ENCODE measurements around the gene ZNF705A. TPM values are rescaled to one million over a fixed set of nuclear protein-coding genes. Genes with fewer than 3 reads are reported as not detected.
A peak's percentile ranks its signal among the peaks of the same experiment; 100 is the strongest.
"Not testable (repeated sequence)": the region's sequence is repeated elsewhere in the genome, so short reads cannot be mapped to it uniquely, and the experiment has no call there.

The ZNF705A gene
- total RNA-seq, 1 donor from 2014 or later = not detected

- H3K4me3 ChIP-seq (ENCODE audit: low read depth, low read length); DNase-seq (ENCODE audit: low read depth); H3K27me3 ChIP-seq (ENCODE audit: control insufficient read depth, insufficient read depth, low read length); H3K36me3 ChIP-seq (ENCODE audit: control insufficient read depth, insufficient read depth, low read length): not testable (repeated sequence)
Observed at GRCh38 chr12:8141647-8142046, 15.2 kb upstream of the ZNF705A start.

DNA sequence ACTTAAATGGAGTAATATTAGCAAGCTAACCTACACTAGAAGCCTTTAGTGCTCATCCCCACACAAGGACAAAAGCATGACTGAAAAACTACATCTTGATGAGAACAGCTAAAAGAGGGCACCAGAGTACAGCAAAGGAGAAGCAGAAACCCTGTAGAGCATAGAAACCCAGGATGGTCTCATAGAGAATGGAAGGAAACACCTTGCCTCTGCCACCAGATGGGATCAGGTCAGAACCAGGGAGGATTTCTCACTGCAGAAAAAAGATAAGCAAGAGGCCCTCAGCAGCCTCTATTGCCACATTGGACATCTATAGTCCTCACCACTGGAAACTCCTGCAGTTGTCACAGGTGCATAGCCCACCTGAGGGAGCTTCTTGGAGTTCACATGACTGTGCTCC lies 13.6 kb upstream of the ZNF705A start:
- Histone ChIP-seq H3K36me3 (ENCODE audit: control insufficient read depth, insufficient read depth, low read length) (no peaks in the 10 kb centered on the region), H3K27me3 (ENCODE audit: control insufficient read depth, insufficient read depth, low read length) (no peaks in the 10 kb centered on the region), H3K4me3 (ENCODE audit: low read depth, low read length) (no peak overlapping the region)
- no peak for DNase-seq (ENCODE audit: low read depth)
- no peak for TF ChIP-seq CTCF (IDR thresholded peaks at IDR 0.05; ENCODE audit: insufficient read depth, low read length, poor library complexity, severe bottlenecking)

DNA sequence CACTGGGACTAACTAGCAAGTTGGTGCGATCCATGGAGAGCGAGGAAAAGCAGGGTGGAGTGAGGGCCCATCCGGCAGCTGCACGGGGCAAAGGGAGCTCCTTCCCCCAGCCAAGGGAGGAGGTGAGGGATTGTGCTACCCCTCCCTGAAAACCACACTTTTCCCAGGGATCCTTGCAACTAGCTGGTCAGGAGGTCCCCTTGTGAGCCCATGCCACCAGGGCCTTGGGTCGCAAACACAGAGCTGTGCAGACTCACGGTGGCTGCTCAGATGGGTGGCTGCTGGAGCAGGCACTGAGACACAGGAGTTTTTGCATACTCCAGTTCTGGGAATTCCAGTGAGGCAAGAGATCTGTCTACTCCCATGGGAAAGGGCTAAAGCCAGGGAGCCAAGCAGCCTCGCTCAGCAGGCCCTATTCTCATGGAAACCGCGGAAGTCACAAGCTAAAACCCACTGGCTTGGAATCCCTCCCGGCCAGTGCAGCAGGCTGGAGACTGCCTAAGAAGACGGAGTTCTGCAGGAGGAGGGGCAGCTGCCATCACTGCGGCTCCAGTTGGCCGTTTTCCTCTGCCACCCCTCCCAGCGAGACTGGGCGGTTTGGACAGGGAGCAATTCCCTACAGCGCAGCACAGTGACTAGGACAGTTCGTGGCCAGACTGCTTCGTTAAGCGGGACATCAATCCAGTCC lies 10.9 kb upstream of the ZNF705A start:
- DNase-seq (ENCODE audit: low read depth) = peak; percentile 21
- no peak overlapping the region for H3K4me3 ChIP-seq (ENCODE audit: low read depth, low read length)

GRCh38 chr12:8146442-8146771 lies 10.4 kb upstream of the ZNF705A start:
- no peak for DNase-seq (ENCODE audit: low read depth)
- no peaks in the 10 kb centered on the region for H3K27me3 ChIP-seq (ENCODE audit: control insufficient read depth, insufficient read depth, low read length)
- no peak for TF ChIP-seq CTCF (IDR thresholded peaks at IDR 0.05; ENCODE audit: insufficient read depth, low read length, poor library complexity, severe bottlenecking)
- H3K36me3 ChIP-seq (ENCODE audit: control insufficient read depth, insufficient read depth, low read length) = no peaks in the 10 kb centered on the region
- no peak overlapping the region for H3K4me3 ChIP-seq (ENCODE audit: low read depth, low read length)

More for the DNA sequence above, 10.9 kb upstream of the ZNF705A start:
- no peak for TF ChIP-seq CTCF (IDR thresholded peaks at IDR 0.05; ENCODE audit: insufficient read depth, low read length, poor library complexity, severe bottlenecking)
- no peaks in the 10 kb centered on the region for H3K27me3 ChIP-seq (ENCODE audit: control insufficient read depth, insufficient read depth, low read length)
- H3K36me3 ChIP-seq (ENCODE audit: control insufficient read depth, insufficient read depth, low read length) = no peaks in the 10 kb centered on the region

GRCh38 chr12:8154526-8154925 lies 2.3 kb upstream of the ZNF705A start:
- Histone ChIP-seq H3K4me3 (ENCODE audit: low read depth, low read length) (no peak overlapping the region), H3K27me3 (ENCODE audit: control insufficient read depth, insufficient read depth, low read length) (no peaks in the 10 kb centered on the region), H3K36me3 (ENCODE audit: control insufficient read depth, insufficient read depth, low read length) (no peaks in the 10 kb centered on the region)
- DNase-seq (ENCODE audit: low read depth) = no peak
- no peak for TF ChIP-seq CTCF (IDR thresholded peaks at IDR 0.05; ENCODE audit: insufficient read depth, low read length, poor library complexity, severe bottlenecking)

- no peak overlapping the region for H3K4me3 ChIP-seq (ENCODE audit: low read depth, low read length)
- no peaks in the 10 kb centered on the region for H3K27me3 ChIP-seq (ENCODE audit: control insufficient read depth, insufficient read depth, low read length)
- H3K36me3 ChIP-seq (ENCODE audit: control insufficient read depth, insufficient read depth, low read length) = no peaks in the 10 kb centered on the region
- no peak for TF ChIP-seq CTCF (IDR thresholded peaks at IDR 0.05; ENCODE audit: insufficient read depth, low read length, poor library complexity, severe bottlenecking)
- no peak for DNase-seq (ENCODE audit: low read depth)
Observed at GRCh38 chr12:8156416-8156815, 399 bp upstream of the ZNF705A start.
